HepG2 (cell line): ENCODE results near the gene MS4A2. TPM values are rescaled to one million over a fixed set of nuclear protein-coding genes. Genes with fewer than 3 reads are reported as not detected.

Experiments
- polyA plus RNA-seq, 8 experiments: library from polyadenylated mRNA; depleted of rRNA in 3 of 8; stranded (reverse) in 7 of 8; unstranded in 1 of 8; fragments of >200 nt; fragmentation: Illumina TruSeq in 4 of 8; extraction: Trizol in 4 of 8; gene quantifications; 2 replicates each; pipeline versions ENCODE4 v1.2.1 to v1.2.3, GENCODE V29; 2011 to 2016; ENCODE audit warnings: low read depth in 4 of 8, missing spikeins in 1 of 8, mixed read lengths in 1 of 8; ENCODE audit not compliant: insufficient read depth in 1 of 8
- total RNA-seq, 5 experiments: library from RNA; depleted of rRNA; stranded (reverse); fragments of >200 nt; fragmentation: Illumina TruSeq; extraction: Trizol; gene quantifications; 2 replicates each; pipeline ENCODE4 v1.2.3, GENCODE V29; 2016; ENCODE audit warnings: low read depth in 1 of 5

The MS4A2 gene
- total and polyA plus RNA-seq, 2 of the 13 experiments (the other 11 are each of a cell fraction or from before 2014, with no cell fraction given), result not detected

Other genes with a start within 250 kb of the MS4A2 start
- gene CBLIF, start 243.2 kb upstream of the MS4A2 start, total RNA-seq (2016; rRNA removed; fragmentation: Illumina TruSeq; extraction: Trizol), result not detected in 2 replicates
- not detected in 2 replicates for gene CBLIF, start 243.2 kb upstream of the MS4A2 start, polyA plus RNA-seq (2011; rRNA removed)
- gene TCN1, start 222.2 kb upstream of the MS4A2 start, total RNA-seq (2016; rRNA removed; fragmentation: Illumina TruSeq; extraction: Trizol), result not detected in 2 replicates
- gene TCN1, start 222.2 kb upstream of the MS4A2 start, polyA plus RNA-seq (2011; rRNA removed), result 0.05 TPM in 1 of 2 replicates, not detected in the other
- not detected in 2 replicates for gene OOSP3, start 209.9 kb upstream of the MS4A2 start, total RNA-seq (2016; rRNA removed; fragmentation: Illumina TruSeq; extraction: Trizol)
- gene OOSP3, start 209.9 kb upstream of the MS4A2 start, polyA plus RNA-seq (2011; rRNA removed), result not detected in 2 replicates
- not detected in 2 replicates for gene OOSP1, start 150.2 kb upstream of the MS4A2 start, total RNA-seq (2016; rRNA removed; fragmentation: Illumina TruSeq; extraction: Trizol)
- gene OOSP1, start 150.2 kb upstream of the MS4A2 start, polyA plus RNA-seq (2011; rRNA removed), result not detected in 2 replicates
- not detected in 2 replicates for gene OOSP4A, start 124.6 kb upstream of the MS4A2 start, total RNA-seq (2016; rRNA removed; fragmentation: Illumina TruSeq; extraction: Trizol)
- gene OOSP4A, start 124.6 kb upstream of the MS4A2 start, polyA plus RNA-seq (2011; rRNA removed), result not detected in 2 replicates
- gene OOSP4B, start 71.5 kb upstream of the MS4A2 start, total RNA-seq (2016; rRNA removed; fragmentation: Illumina TruSeq; extraction: Trizol), result not detected in 2 replicates
- gene OOSP4B, start 71.5 kb upstream of the MS4A2 start, polyA plus RNA-seq (2011; rRNA removed), result not detected in 2 replicates
- gene OOSP2, start 48.3 kb upstream of the MS4A2 start, total RNA-seq (2016; rRNA removed; fragmentation: Illumina TruSeq; extraction: Trizol), result not detected in 2 replicates
- gene OOSP2, start 48.3 kb upstream of the MS4A2 start, polyA plus RNA-seq (2011; rRNA removed), result not detected in 2 replicates
- gene MS4A3, start 32.0 kb upstream of the MS4A2 start, total RNA-seq (2016; rRNA removed; fragmentation: Illumina TruSeq; extraction: Trizol), result not detected in 2 replicates
- gene MS4A3, start 32.0 kb upstream of the MS4A2 start, polyA plus RNA-seq (2011; rRNA removed), result not detected in 2 replicates
- not detected in 2 replicates for gene MS4A6A, start 94.4 kb downstream of the MS4A2 start, total RNA-seq (2016; rRNA removed; fragmentation: Illumina TruSeq; extraction: Trizol)
- gene MS4A6A, start 94.4 kb downstream of the MS4A2 start, polyA plus RNA-seq (2011; rRNA removed), result not detected in 2 replicates
- not detected in 2 replicates for gene MS4A4E, start 154.5 kb downstream of the MS4A2 start, total RNA-seq (2016; rRNA removed; fragmentation: Illumina TruSeq; extraction: Trizol)
- gene MS4A4E, start 154.5 kb downstream of the MS4A2 start, polyA plus RNA-seq (2011; rRNA removed), result not detected in 2 replicates
- not detected in 2 replicates for gene MS4A4A, start 192.0 kb downstream of the MS4A2 start, total RNA-seq (2016; rRNA removed; fragmentation: Illumina TruSeq; extraction: Trizol)
- not detected in 2 replicates for gene MS4A4A, start 192.0 kb downstream of the MS4A2 start, polyA plus RNA-seq (2011; rRNA removed)
- not detected in 2 replicates for gene MS4A6E, start 238.6 kb downstream of the MS4A2 start, total RNA-seq (2016; rRNA removed; fragmentation: Illumina TruSeq; extraction: Trizol)
- not detected in 2 replicates for gene MS4A6E, start 238.6 kb downstream of the MS4A2 start, polyA plus RNA-seq (2011; rRNA removed)